HG02943 (cell line): ENCODE measurements around the gene IRF2BP1.

ENCODE experiments used
- ATAC-seq: cut with Tn5 transposase; IDR thresholded peaks from one replicate; pipeline ENCODE4 v1.9.1; 2021; ENCODE audit warnings: mild to moderate bottlenecking, low read depth, moderate library complexity; ENCODE audit not compliant: unreplicated experiment

Gene IRF2BP1

GRCh38 chr19:45885556-45886426 is at the start of gene IRF2BP1:
Gene IRF2BP1 (minus strand): TSS chr19:45886141. CDS start chr19:45885774, 367 bp downstream.
- ATAC-seq = peak; percentile 41

- ATAC-seq = no peak
These were observed 49.3 kb upstream of the IRF2BP1 start for GRCh38 chr19:45935267-45935666.

- no peak for ATAC-seq
These were observed 48.8 kb upstream of the IRF2BP1 start for GRCh38 chr19:45934551-45935230.

GRCh38 chr19:45933759-45934158 is 47.8 kb upstream of the IRF2BP1 start:
- no peak for ATAC-seq

GRCh38 chr19:45931055-45931454 is 45.1 kb upstream of the IRF2BP1 start:
- ATAC-seq = no peak

GRCh38 chr19:45929247-45929646 is 43.3 kb upstream of the IRF2BP1 start:
- no peak for ATAC-seq

- peak; percentile 83 for ATAC-seq
These were observed 41.8 kb upstream of the IRF2BP1 start for GRCh38 chr19:45927565-45928261.

- no peak for ATAC-seq
These were observed 39.0 kb upstream of the IRF2BP1 start for GRCh38 chr19:45924891-45925447.

- ATAC-seq = no peak
These were observed 36.3 kb upstream of the IRF2BP1 start for GRCh38 chr19:45922281-45922680.

GRCh38 chr19:45920458-45920857 is 34.5 kb upstream of the IRF2BP1 start:
- ATAC-seq = no peak

- ATAC-seq = no peak
These were observed 33.7 kb upstream of the IRF2BP1 start for GRCh38 chr19:45919678-45920077.

GRCh38 chr19:45918721-45919120 is 32.8 kb upstream of the IRF2BP1 start:
- no peak for ATAC-seq

- ATAC-seq = no peak
These were observed 31.6 kb upstream of the IRF2BP1 start for GRCh38 chr19:45917421-45918091.

GRCh38 chr19:45913874-45914830 is 28.2 kb upstream of the IRF2BP1 start, which contains the start of gene NANOS2:
Gene NANOS2 (minus strand): TSS chr19:45914778. CDS start chr19:45914693, 85 bp downstream.
- ATAC-seq = no peak

- ATAC-seq = no peak
These were observed 25.4 kb upstream of the IRF2BP1 start for GRCh38 chr19:45911291-45911690.

- no peak for ATAC-seq
These were observed 23.0 kb upstream of the IRF2BP1 start for GRCh38 chr19:45908956-45909355.

GRCh38 chr19:45906221-45906620 is 20.3 kb upstream of the IRF2BP1 start:
- no peak for ATAC-seq

- no peak for ATAC-seq
These were observed 19.1 kb upstream of the IRF2BP1 start for GRCh38 chr19:45905011-45905410.
